Neuronal stem cell (in vitro differentiated cells): ENCODE data around the gene CDK18.

Experiments used
- DNase-seq: peaks from one replicate; pipeline ENCODE4 v3.0.0-alpha.2; 2013; ENCODE audit warnings: low spot score
- H2AFZ ChIP-seq: one replicate; pipeline ENCODE4 v1.6.1; 2013; ENCODE audit warnings: mild to moderate bottlenecking, low read length, inconsistent platforms
- H2AK5ac ChIP-seq: 2 replicates; pipeline ENCODE4 v1.6.1; 2013; ENCODE audit warnings: low read depth, mild to moderate bottlenecking, inconsistent platforms, low read length, moderate library complexity, mixed read lengths
- H2BK120ac ChIP-seq: 2 replicates; pipeline ENCODE4 v1.6.1; 2013; ENCODE audit warnings: low read depth, mild to moderate bottlenecking, inconsistent platforms, low read length, moderate library complexity, mixed read lengths
- H2BK12ac ChIP-seq: one replicate; pipeline ENCODE4 v1.6.1; 2013; ENCODE audit warnings: low read length, inconsistent platforms
- H2BK15ac ChIP-seq: 2 replicates; pipeline ENCODE4 v1.6.1; 2013; ENCODE audit warnings: mild to moderate bottlenecking, low read length, inconsistent platforms, mixed read lengths
- H2BK5ac ChIP-seq: one replicate; pipeline ENCODE4 v1.6.1; 2013; ENCODE audit warnings: inconsistent platforms, mild to moderate bottlenecking, low read length, moderate library complexity
- H3K14ac ChIP-seq: one replicate; pipeline ENCODE4 v1.6.1; 2013; ENCODE audit warnings: low read length, inconsistent platforms
- H3K18ac ChIP-seq: 2 replicates; pipeline ENCODE4 v1.6.1; 2013; ENCODE audit warnings: low read length, inconsistent platforms
- H3K23ac ChIP-seq: 2 replicates; pipeline ENCODE4 v1.6.1; 2013; ENCODE audit warnings: low read depth, mild to moderate bottlenecking, mixed read lengths, low read length, inconsistent platforms; ENCODE audit not compliant: poor library complexity
- H3K27ac ChIP-seq: replicated peaks from 3 replicates; pipeline ENCODE4 v1.5.1; 2013; ENCODE audit warnings: low read length, inconsistent platforms
- H3K27me3 ChIP-seq, 3 experiments: 2 replicates each; pipeline ENCODE4 v1.6.1; 2013; ENCODE audit warnings: low read length in 3 of 3, mild to moderate bottlenecking in 2 of 3, inconsistent platforms in 1 of 3, low read depth in 1 of 3, mixed read lengths in 1 of 3, moderate library complexity in 1 of 3; ENCODE audit not compliant: control insufficient read depth in 3 of 3, insufficient read depth in 3 of 3
- H3K36me3 ChIP-seq, 2 donors: replicated peaks in 1 of 2; 2 replicates each; pipeline ENCODE4 v1.6.1; 2013; ENCODE audit warnings: low read length in 2 of 2; ENCODE audit not compliant: control insufficient read depth in 2 of 2, insufficient read depth in 2 of 2
- H3K4ac ChIP-seq: 2 replicates; pipeline ENCODE4 v1.6.1; 2013; ENCODE audit warnings: inconsistent platforms, mild to moderate bottlenecking, low read length, moderate library complexity
- H3K4me1 ChIP-seq, 2 donors: 1 replicate in 1 of 2; 2 replicates in 1 of 2; pipeline ENCODE4 v1.6.1; 2013; ENCODE audit warnings: low read length in 2 of 2, low read depth in 1 of 2; ENCODE audit not compliant: control insufficient read depth in 2 of 2, insufficient read depth in 1 of 2
- H3K4me2 ChIP-seq: one replicate; pipeline ENCODE4 v1.6.1; 2013; ENCODE audit warnings: mild to moderate bottlenecking, low read length, inconsistent platforms; ENCODE audit not compliant: insufficient read depth, poor library complexity, severe bottlenecking
- H3K4me3 ChIP-seq, 2 donors: 2 replicates each; pipeline ENCODE4 v1.5.1; 2013; ENCODE audit warnings: low read length in 2 of 2, mild to moderate bottlenecking in 2 of 2, inconsistent platforms in 1 of 2, moderate library complexity in 1 of 2
- H3K79me1 ChIP-seq: one replicate; pipeline ENCODE4 v1.6.1; 2013; ENCODE audit warnings: low read depth, mild to moderate bottlenecking, inconsistent platforms, low read length, moderate library complexity
- H3K9ac ChIP-seq: one replicate; pipeline ENCODE4 v1.6.1; 2013; ENCODE audit warnings: mild to moderate bottlenecking, low read depth, low read length, inconsistent platforms; ENCODE audit not compliant: poor library complexity
- H3K9me3 ChIP-seq, 2 donors: replicated peaks in 1 of 2; 2 replicates each; pipeline versions ENCODE3 to v1.6.1; 2013; ENCODE audit warnings: low read length in 2 of 2, mild to moderate bottlenecking in 2 of 2, inconsistent platforms in 1 of 2, low read depth in 1 of 2, mixed read lengths in 1 of 2, moderate library complexity in 1 of 2; ENCODE audit not compliant: control insufficient read depth in 2 of 2, insufficient read depth in 1 of 2
- H4K8ac ChIP-seq: one replicate; pipeline ENCODE4 v1.6.1; 2013; ENCODE audit warnings: low read depth, mild to moderate bottlenecking, inconsistent platforms, low read length, moderate library complexity
- H4K91ac ChIP-seq: one replicate; pipeline ENCODE4 v1.6.1; 2013; ENCODE audit warnings: low read length, low read depth, mild to moderate bottlenecking, inconsistent platforms; ENCODE audit not compliant: poor library complexity
- WGBS, 2 donors: extraction: QIAGEN DNeasy Blood & Tissue Kit; methylation state at CpG; one replicate each; pipeline ENCODE4 v1.1.7; 2013; ENCODE audit warnings: missing lambda C conversion rate in 2 of 2, mixed read lengths in 1 of 2; ENCODE audit not compliant: insufficient read length in 2 of 2, insufficient replicate concordance in 1 of 2; ENCODE audit errors: extremely low coverage in 2 of 2; 5-methylcytosine and 5-hydroxymethylcytosine counted together

Gene CDK18

GRCh38 chr1:205538235-205538840 is 33.9 kb downstream of the CDK18 start:
- Histone ChIP-seq H3K9ac (no peak overlapping the region), H2BK12ac (no peak overlapping the region), H4K8ac (no peak overlapping the region), H4K91ac (no peak overlapping the region), H3K9me3 (peaks cover 0 to 3% of the 10 kb centered on the region in 2 donors), H2BK15ac (no peak overlapping the region), H3K14ac (no peak overlapping the region), H3K4me2 (no peak overlapping the region), H2BK120ac (no peak overlapping the region), H3K79me1 (no peaks in the 10 kb centered on the region), H3K27ac (no peak overlapping the region), H3K4me3 (no peak overlapping the region), H2AFZ (no peak overlapping the region), H3K4ac (no peak overlapping the region), H3K23ac (no peak overlapping the region), H3K4me1 (peaks cover 0 to 9% of the 10 kb centered on the region in 2 donors), H2AK5ac (no peak overlapping the region), H3K36me3 (no peaks in the 10 kb centered on the region), H2BK5ac (no peak overlapping the region), H3K18ac (no peak overlapping the region), H3K27me3 (peaks cover 0 to 26% (median 0%) of the 10 kb centered on the region in 3 experiments)
- no CpG with 5 or more reads among the region's 5 CpGs for WGBS, 2 donors
- no peak for DNase-seq

- Histone ChIP-seq H2AFZ (no peak overlapping the region), H3K27me3 (peaks cover 0 to 5% (median 0%) of the 10 kb centered on the region in 3 experiments), H3K27ac (no peak overlapping the region), H4K8ac (no peak overlapping the region), H3K14ac (no peak overlapping the region), H3K18ac (no peak overlapping the region), H3K4ac (no peak overlapping the region), H3K79me1 (no peaks in the 10 kb centered on the region), H2AK5ac (no peak overlapping the region), H3K36me3 (no peaks in the 10 kb centered on the region), H3K4me1 (peaks cover 6 to 9% of the 10 kb centered on the region in 2 donors), H4K91ac (no peak overlapping the region), H3K4me2 (no peak overlapping the region), H3K9ac (no peak overlapping the region), H2BK15ac (no peak overlapping the region), H3K23ac (no peak overlapping the region), H3K4me3 (no peak overlapping the region), H2BK5ac (no peak overlapping the region), H2BK120ac (no peak overlapping the region), H2BK12ac (no peak overlapping the region), H3K9me3 (peaks cover 0 to 3% of the 10 kb centered on the region in 2 donors)
- WGBS, 2 donors = no CpG with 5 or more reads among the region's 6 CpGs
- DNase-seq = no peak
Measured at GRCh38 chr1:205541161-205541886, 36.9 kb downstream of the CDK18 start.

- no peak overlapping the region for H3K14ac ChIP-seq
- H3K4me1 ChIP-seq = peaks cover 6 to 9% of the 10 kb centered on the region in 2 donors
- no peaks in the 10 kb centered on the region for H3K36me3 ChIP-seq
- no peaks in the 10 kb centered on the region for H3K79me1 ChIP-seq
- no peak overlapping the region for H3K4me3 ChIP-seq
- no peak overlapping the region for H3K9ac ChIP-seq
- DNase-seq = no peak
- H3K4me2 ChIP-seq = no peak overlapping the region
- no peak overlapping the region for H2AFZ ChIP-seq
- H2BK120ac ChIP-seq = no peak overlapping the region
- H3K18ac ChIP-seq = no peak overlapping the region
- no peak overlapping the region for H4K91ac ChIP-seq
- no peak overlapping the region for H2BK12ac ChIP-seq
- H2AK5ac ChIP-seq = no peak overlapping the region
- H4K8ac ChIP-seq = no peak overlapping the region
- no peak overlapping the region for H3K23ac ChIP-seq
- no peak overlapping the region for H3K4ac ChIP-seq
- H3K27ac ChIP-seq = no peak overlapping the region
- peaks cover 0 to 3% of the 10 kb centered on the region in 2 donors for H3K9me3 ChIP-seq
- H3K27me3 ChIP-seq = no peaks in the 10 kb centered on the region
- no CpG with 5 or more reads among the region's 11 CpGs for WGBS, 2 donors
- H2BK5ac ChIP-seq = no peak overlapping the region
- no peak overlapping the region for H2BK15ac ChIP-seq
Measured at GRCh38 chr1:205542367-205542766, 37.9 kb downstream of the CDK18 start.
